ENCODE data around the gene NT5DC2.
A peak's percentile ranks its signal among the peaks of the same experiment; 100 is the strongest.

NT5DC2 gene

DNA sequence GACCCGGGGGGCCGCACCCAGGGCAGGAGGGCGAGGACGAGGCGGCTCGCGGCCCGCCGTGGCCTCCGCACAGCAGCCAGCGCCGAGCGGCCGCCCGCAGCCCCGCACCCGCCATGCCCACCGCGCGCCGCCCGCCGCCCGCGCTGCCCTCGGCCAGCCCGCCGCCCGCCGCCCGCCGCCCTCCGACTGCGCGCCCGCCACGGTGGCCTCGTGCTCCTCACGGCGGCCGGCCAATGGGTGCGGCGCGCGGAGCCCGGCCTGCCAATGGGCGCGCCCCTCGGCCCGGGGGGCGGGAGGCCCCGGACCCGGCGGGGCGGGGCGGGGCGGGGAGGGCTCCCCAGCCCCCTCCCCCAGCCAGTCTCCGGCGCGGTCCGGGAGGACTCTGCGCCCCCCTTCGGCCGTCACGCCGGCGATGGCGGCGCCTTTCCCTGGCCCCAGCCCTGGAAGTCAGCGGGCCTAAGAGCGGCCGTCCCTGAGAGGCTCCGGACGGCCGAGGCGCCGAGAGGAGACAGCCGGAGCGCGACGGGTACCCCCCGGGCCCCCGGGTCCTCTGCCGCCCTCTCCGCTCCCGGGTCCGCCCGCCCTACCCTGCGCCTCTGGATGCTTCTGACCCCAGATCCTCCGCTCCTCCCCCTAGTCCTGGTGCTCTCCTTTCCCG, at the start of gene NT5DC2:
Gene NT5DC2, minus strand, starts transcription at position 235 of the 658 bp plus-strand sequence. Its CDS starts 120 bp downstream, at position 115.
- H3K4me3 ChIP-seq (ENCODE audit: low read length): peak within 1 kb of the TSS; percentile 93
- H3K27me3 ChIP-seq (ENCODE audit: control insufficient read depth, low read length): no peaks in the 10 kb centered on the region
- no peak within 1 kb of the TSS for H3K27ac ChIP-seq (ENCODE audit: low read depth, low read length)
- peaks cover 16% of the 10 kb centered on the region; the same call in 1 of the 2 replicates for H4K20me1 ChIP-seq (ENCODE audit: control insufficient read depth, insufficient read depth, low read depth, low read length)
- peaks cover 59% of the 10 kb centered on the region for H3K79me2 ChIP-seq (ENCODE audit: control insufficient read depth, low read length)
- peaks cover 9% of the 10 kb centered on the region for H3F3A ChIP-seq (ENCODE audit: control insufficient read depth, insufficient read depth)
- peaks cover 36% of the 10 kb centered on the region for H3K36me3 ChIP-seq (ENCODE audit: control insufficient read depth, low read length)
- no peaks in the 10 kb centered on the region for H3K9me2 ChIP-seq (replicated peaks; ENCODE audit: control insufficient read depth, low read length)
- H3K9me3 ChIP-seq (ENCODE audit: control insufficient read depth, insufficient read depth, low read length): no peaks in the 10 kb centered on the region
- H3K4me2 ChIP-seq (ENCODE audit: low read length): peak within 1 kb of the TSS; percentile 99
- H3K4me1 ChIP-seq (ENCODE audit: control insufficient read depth, low read length): peaks cover 44% of the 10 kb centered on the region
- no peak for TF ChIP-seq EZH2phosphoT487 (IDR thresholded peaks at IDR 0.05; ENCODE audit: borderline replicate concordance, low read length)
- peak; percentile 10 for TF ChIP-seq CTCF (IDR thresholded peaks at IDR 0.05; ENCODE audit: low read depth, low read length, poor library complexity, severe bottlenecking)

- Histone ChIP-seq H3K79me2 (ENCODE audit: control insufficient read depth, low read length) (no peaks in the 10 kb centered on the region), H4K20me1 (ENCODE audit: control insufficient read depth, insufficient read depth, low read depth, low read length) (no peaks in the 10 kb centered on the region), H3K4me1 (ENCODE audit: control insufficient read depth, low read length) (no peaks in the 10 kb centered on the region), H3F3A (ENCODE audit: control insufficient read depth, insufficient read depth) (no peaks in the 10 kb centered on the region), H3K36me3 (ENCODE audit: control insufficient read depth, low read length) (peaks cover 58% of the 10 kb centered on the region), H3K27ac (ENCODE audit: low read depth, low read length) (no peak overlapping the region), H3K4me2 (ENCODE audit: low read length) (no peak overlapping the region), H3K4me3 (ENCODE audit: low read length) (no peak overlapping the region), H3K9me2 (replicated peaks; ENCODE audit: control insufficient read depth, low read length) (no peaks in the 10 kb centered on the region), H3K9me3 (ENCODE audit: control insufficient read depth, insufficient read depth, low read length) (no peaks in the 10 kb centered on the region), H3K27me3 (ENCODE audit: control insufficient read depth, low read length) (no peaks in the 10 kb centered on the region)
- TF ChIP-seq CTCF (IDR thresholded peaks at IDR 0.05; ENCODE audit: low read depth, low read length, poor library complexity, severe bottlenecking): no peak
- TF ChIP-seq EZH2phosphoT487 (IDR thresholded peaks at IDR 0.05; ENCODE audit: borderline replicate concordance, low read length): no peak
These were observed 40.7 kb upstream of the NT5DC2 start for GRCh38 chr3:52574056-52574965.

GRCh38 chr3:52572221-52572620, 38.6 kb upstream of the NT5DC2 start:
- Histone ChIP-seq H3K4me2 (ENCODE audit: low read length) (no peak overlapping the region), H3K9me2 (replicated peaks; ENCODE audit: control insufficient read depth, low read length) (no peaks in the 10 kb centered on the region), H3F3A (ENCODE audit: control insufficient read depth, insufficient read depth) (no peaks in the 10 kb centered on the region), H3K36me3 (ENCODE audit: control insufficient read depth, low read length) (peaks cover 37% of the 10 kb centered on the region), H3K79me2 (ENCODE audit: control insufficient read depth, low read length) (no peaks in the 10 kb centered on the region), H3K9me3 (ENCODE audit: control insufficient read depth, insufficient read depth, low read length) (no peaks in the 10 kb centered on the region), H3K27me3 (ENCODE audit: control insufficient read depth, low read length) (no peaks in the 10 kb centered on the region), H3K4me3 (ENCODE audit: low read length) (no peak overlapping the region), H3K4me1 (ENCODE audit: control insufficient read depth, low read length) (no peaks in the 10 kb centered on the region), H4K20me1 (ENCODE audit: control insufficient read depth, insufficient read depth, low read depth, low read length) (no peaks in the 10 kb centered on the region), H3K27ac (ENCODE audit: low read depth, low read length) (no peak overlapping the region)
- no peak for TF ChIP-seq CTCF (IDR thresholded peaks at IDR 0.05; ENCODE audit: low read depth, low read length, poor library complexity, severe bottlenecking)
- TF ChIP-seq EZH2phosphoT487 (IDR thresholded peaks at IDR 0.05; ENCODE audit: borderline replicate concordance, low read length): no peak

Measured in DOHH2 (cell line).